ENCODE results near the gene ASCL3.
"Not testable (repeated sequence)": the region's sequence is repeated elsewhere in the genome, so short reads cannot be mapped to it uniquely, and the experiment has no call there.

ASCL3 gene

DNA sequence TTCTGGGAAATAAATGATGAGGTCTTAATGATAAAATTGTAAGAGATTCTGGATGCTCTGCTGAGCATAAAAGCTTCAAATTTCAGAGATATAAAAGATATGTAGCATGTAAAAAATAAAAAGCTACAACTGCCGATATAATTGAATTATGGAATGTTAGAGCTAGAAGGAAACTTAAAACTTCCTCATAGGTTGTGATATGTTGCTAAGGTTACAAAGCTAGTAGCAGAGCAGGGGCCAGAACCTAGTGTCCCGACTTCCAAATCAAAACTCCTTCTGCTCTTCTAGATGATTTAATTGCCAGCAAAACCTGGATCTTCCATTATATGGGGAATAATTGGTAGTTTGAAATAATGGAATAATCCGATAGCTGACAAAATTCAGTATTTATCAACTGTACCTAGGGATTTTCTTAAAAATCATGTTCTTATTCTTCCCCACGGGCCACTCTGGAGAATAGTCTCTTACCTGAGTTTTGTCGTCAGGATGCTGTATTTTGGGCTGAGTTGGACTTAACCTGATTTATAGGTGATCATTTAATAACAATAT lies at the start of gene ASCL3:
TSS of gene ASCL3 (minus strand) at position 499 of the 549 bp plus-strand sequence. CDS start 4,855 bp downstream, outside the sequence.
- no peak for DNase-seq

DNA sequence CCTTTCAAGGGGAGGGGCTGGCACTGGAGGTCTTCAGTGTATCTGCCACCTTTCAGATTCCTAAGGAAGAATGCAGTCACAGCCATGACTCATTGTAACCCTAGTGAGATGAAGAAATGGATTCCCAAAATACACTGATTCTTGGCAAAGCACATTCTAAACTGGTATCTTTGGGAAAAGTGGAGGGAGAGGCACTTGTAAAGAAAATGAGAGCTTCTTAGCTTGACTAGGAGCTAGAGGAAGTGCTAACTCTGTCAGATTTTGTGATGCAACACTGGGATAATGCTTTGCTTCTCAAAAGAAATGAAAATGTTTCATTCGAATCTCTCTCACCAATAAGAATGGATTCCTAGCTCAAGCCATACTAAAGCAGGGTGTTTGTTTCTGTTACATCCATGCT lies 46.6 kb upstream of the ASCL3 start:
- no peak for DNase-seq

- no peak for DNase-seq
Measured at GRCh38 chr11:8988329-8989234, 45.8 kb upstream of the ASCL3 start.

GRCh38 chr11:8987446-8987845 lies 44.6 kb upstream of the ASCL3 start:
- DNase-seq = no peak

DNA sequence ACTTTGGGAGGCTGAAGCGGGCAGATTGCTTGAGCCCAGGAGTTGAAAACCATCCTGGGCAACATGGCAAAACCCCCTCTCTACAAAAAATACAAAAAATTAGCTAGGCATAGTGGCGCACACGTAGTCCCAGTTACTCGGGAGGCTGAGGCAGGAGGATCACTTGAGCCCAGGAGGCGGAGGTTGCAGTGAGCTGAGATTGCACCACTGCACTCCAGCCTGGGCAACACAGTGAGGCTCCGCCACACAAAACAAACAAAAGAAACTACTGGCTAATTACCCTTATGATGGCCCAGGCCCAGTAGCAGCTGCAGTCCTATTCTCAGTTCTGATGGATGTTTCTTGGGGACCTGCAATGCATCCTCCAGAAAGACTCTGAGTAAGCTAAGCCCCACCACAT lies 44.0 kb upstream of the ASCL3 start:
- DNase-seq = not testable (repeated sequence)

DNA sequence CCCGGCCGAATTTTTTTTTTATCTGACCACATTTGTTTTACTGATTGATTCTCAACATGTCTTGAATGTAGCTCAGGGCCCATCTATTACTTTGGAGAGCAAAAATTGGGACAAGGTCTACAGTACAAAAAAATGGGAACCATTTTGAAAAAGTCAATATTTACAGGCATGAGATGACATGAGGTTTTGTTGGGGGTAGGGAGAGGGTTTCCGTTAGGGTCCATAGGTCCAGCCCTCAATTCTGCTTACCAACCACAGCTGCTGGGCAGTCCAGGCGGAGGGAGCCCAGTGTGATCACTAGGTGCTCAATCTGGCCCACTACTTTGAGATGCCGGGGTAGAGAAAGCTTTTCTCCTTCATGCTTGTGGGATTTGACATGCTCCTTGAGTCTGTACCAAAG lies 42.6 kb upstream of the ASCL3 start:
- DNase-seq = no peak

DNA sequence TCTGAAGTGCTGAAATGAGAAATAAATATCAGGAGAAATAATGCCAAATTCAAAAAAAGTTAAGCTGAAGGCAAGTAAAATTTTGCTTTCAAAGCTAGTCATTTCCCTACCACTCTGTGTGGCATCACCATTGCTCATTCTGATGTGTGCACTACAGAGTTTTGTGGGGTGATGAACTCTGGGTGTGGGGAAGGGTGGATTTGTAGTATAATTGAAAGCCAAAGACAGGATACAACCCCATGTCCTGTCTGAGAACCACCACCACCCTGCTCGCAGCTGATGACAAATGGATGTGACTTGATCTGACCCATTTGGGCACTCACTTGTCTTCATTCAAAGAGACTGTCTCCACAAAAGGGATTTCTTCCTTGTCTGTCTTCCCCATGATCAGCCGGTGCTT lies 40.7 kb upstream of the ASCL3 start:
- DNase-seq = no peak

DNA sequence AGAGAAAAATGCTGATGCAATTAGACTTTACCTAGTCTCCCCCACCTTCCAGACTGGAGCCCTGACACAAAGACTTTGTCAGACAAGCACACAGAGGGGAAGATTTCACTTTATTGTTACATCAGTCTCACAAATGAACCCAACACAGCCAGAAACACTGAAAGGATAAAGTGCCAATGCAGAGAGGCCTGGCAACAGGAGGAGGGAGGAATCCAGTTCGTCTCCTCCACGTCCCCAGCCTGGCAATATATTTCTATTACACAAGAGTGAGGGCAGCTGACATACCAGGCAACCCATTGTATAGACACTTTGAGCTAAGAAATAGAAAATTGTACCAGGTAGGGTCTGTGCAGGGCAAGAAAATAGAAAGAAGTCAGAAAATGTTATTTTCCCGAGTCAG lies 37.7 kb upstream of the ASCL3 start:
- DNase-seq = no peak

DNA sequence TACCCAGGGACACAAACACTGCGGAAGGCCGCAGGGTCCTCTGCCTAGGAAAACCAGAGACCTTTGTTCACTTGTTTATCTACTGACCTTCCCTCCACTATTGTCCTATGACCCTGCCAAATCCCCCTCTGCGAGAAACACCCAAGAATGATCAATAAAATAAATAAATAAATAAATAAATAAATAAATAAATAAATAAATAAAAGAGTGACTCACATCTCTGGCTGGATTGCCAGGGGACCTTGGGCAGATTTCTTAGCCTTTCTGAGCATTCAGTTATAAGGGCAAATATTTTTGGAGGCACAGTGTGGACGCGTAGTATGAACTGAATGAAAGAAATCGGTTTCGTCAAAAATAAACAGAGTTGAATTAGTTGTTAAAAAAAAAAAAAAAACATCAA lies 36.5 kb upstream of the ASCL3 start:
- DNase-seq = not testable (repeated sequence)

- DNase-seq = no peak
Measured at GRCh38 chr11:8973121-8973520, 30.3 kb upstream of the ASCL3 start.

DNA sequence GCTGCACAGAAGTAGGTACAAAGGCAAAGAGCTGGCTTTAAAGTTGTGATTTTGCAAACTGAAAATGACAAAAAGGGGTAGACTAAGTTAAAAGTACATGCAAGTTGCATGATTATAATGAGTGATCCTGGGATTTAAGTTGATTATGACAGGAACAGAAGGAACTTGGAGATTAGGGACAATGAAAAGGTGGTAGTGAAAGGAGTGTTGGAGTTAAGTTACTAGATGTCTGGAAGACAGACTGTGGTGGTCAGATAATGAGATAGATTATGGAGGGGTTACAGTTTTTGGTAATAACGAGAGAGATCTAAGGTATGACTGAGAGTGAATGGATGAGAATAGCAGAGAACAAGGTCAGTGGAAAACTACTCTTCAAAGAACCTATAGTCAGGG lies 29.1 kb upstream of the ASCL3 start:
- no peak for DNase-seq

DNA sequence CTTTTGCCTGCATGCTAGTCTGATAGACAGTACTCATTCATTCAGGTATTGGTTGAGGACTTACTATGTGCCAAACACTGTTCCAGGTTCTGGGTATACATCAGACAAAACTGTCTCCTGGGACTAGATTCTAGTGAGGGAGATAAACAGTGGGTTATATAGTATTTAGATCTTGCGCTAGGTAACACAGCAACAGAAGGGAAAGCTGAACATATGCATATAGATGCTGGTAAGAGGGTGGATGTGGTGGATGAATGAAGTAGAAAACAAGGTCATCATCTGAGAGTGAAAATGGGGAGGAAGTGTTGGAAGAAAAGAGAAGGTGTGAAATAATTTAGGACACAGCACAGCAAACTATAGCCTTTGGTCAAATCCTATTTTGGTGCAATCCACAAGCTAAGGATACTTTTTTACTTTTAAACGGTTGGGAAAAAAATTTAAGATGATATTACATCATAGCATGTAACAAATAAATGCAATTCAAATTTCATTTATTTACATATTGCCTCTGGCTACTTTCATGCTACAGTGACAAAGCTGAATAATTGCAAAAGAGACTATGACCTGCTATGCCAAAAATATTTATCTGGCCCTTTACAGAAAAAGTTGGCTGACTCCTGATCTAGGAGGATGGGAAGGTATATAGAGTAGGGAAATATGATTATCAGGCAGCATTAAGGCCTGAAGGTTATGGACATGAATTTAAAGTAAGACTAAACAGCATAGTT lies 28.5 kb upstream of the ASCL3 start:
- no peak for DNase-seq

GRCh38 chr11:8967184-8967583 lies 24.4 kb upstream of the ASCL3 start:
- DNase-seq = no peak

DNA sequence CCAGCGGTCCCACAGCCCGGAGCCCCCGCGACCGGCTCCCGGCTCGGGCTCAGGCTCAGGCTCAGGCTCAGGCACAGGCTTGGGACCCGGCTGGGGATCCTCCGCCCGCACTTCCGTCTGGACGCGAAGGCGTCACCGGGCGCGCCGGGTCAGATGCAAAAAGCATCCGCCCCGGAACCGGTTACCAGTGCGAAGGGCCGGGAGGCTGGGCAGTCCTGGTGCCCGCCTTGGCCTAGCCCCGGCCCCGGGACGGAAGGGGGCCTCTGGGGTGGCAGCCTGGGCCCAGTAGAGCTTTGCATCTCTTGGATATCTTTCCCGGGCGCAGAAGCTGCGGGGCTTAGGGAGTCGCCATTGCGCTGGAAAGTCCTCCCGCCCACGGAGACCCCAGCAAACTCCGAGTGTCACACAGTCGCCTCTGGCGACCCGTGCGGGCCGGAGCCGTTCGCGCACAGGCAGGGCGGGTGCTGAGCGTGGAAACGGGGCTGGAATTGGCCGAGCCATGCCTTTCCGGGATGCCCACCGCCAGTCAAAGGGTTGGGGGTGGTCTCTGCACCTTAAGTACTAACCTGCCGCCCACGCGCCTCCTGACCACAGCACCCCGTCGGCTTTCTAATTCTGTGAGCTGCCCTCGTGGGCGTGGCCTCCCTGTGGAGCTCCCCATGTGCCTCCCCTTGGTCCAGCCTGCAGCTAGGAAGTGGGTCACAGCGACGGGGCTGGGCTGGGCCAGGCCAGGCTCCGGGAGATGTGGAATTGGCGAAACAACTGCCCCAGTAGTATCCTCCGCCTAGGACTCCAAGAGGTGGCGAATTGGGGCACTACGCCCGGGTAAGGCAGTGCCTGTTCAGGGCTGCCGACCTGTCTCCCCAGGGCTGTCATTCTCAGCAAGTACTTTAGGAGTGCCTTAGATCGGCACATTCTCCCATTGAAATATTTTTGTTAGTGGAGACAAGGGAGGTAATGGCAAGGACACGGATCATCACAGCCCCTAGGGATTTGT lies 21.8 kb upstream of the ASCL3 start, which contains the start of gene TMEM9B:
TSS of gene TMEM9B (minus strand) at position 119 of the 997 bp plus-strand sequence. CDS start 129 bp downstream, outside the sequence.
- peak; percentile 70 for DNase-seq

- DNase-seq = peak; percentile 70
Measured at GRCh38 chr11:8963569-8964323, 20.9 kb upstream of the ASCL3 start.

DNA sequence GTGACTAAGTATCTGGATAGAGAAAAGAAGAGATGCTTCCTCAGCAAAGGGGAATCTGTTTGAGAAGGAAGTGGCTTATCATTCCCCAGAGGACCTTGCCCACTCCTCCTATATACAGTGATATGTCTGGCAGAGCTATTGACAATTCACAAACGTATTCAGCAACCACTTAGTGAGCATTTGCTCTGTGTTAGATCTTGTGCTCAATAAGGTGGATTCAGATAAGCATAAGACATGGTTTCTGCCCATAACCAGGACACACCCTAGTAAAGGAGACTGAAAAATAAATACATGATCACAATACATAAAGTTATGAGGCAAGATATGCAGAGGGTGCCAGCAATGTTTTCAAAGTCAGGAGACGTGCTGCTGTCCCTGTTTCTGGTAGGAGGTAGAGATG lies 20.0 kb upstream of the ASCL3 start:
- DNase-seq = no peak

- DNase-seq = no peak
Measured at GRCh38 chr11:8961401-8961800, 18.6 kb upstream of the ASCL3 start.

GRCh38 chr11:8959546-8960166 lies 16.8 kb upstream of the ASCL3 start:
- DNase-seq = no peak

DNA sequence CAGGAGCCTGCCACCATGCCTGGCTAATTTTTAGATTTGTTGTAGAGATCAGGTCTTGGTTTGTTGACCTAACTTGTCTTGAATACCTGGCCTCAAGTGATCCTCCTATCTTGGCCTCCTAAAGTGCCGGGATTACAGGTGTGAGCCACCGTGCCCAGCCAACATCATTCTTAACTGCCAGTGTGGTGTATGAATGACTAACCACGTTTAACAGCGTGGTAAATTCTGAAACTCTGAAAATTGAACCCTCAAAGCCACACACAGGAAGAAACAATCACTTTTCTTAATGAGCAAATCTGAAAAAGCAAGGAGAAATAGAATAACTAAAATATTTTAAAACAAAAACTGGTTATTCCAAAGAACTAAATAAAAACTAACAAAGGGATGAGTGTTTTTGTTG lies 14.0 kb upstream of the ASCL3 start:
- no peak for DNase-seq

- DNase-seq = no peak
Measured at GRCh38 chr11:8948886-8949285, 6.1 kb upstream of the ASCL3 start.

Measured in T1000 (cell line).